Measurements from ENCODE around the gene EPHA3. TPM values are rescaled to one million over a fixed set of nuclear protein-coding genes. Genes with fewer than 3 reads are reported as not detected.

Gene EPHA3
- total and polyA plus RNA-seq, 7 donors, result 0.12 to 2.4 (median 0.64) TPM

DNA sequence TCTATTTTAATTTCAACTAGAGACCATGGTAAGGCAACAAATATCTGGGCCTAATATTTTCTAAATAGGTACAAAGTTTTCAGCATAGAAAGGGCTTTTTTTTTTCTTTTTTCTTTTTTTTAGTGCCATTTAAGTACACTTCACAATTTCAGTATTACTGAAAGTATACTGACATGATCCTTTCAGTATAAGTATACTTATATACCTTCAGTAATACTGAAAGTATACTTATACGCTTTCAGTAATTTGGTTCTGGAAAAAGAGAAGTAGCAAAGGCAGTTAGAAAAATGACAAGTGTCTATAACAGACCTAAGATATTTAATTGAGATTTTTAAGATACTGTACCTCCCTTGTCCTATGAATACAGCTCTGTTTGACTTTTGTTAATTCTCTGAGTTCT is 339.2 kb downstream of the EPHA3 start:
- Histone ChIP-seq H3K27ac (no peak overlapping the region), H3K27me3 (ENCODE audit: insufficient read depth in 3 of 3, low read length in 2 of 3) (no peaks in the 10 kb centered on the region), H3K9me3 (no peaks in the 10 kb centered on the region), H3K36me3 (ENCODE audit: insufficient read depth in 1 of 2, low read depth in 1 of 2) (no peaks in the 10 kb centered on the region), H3K4me3 (no peak overlapping the region), H3K4me1 (no peaks in the 10 kb centered on the region)
- ATAC-seq, result no peak
- intact Hi-C loops (cut with DNase I), result no loop called here
- TF ChIP-seq, protein P1, sequence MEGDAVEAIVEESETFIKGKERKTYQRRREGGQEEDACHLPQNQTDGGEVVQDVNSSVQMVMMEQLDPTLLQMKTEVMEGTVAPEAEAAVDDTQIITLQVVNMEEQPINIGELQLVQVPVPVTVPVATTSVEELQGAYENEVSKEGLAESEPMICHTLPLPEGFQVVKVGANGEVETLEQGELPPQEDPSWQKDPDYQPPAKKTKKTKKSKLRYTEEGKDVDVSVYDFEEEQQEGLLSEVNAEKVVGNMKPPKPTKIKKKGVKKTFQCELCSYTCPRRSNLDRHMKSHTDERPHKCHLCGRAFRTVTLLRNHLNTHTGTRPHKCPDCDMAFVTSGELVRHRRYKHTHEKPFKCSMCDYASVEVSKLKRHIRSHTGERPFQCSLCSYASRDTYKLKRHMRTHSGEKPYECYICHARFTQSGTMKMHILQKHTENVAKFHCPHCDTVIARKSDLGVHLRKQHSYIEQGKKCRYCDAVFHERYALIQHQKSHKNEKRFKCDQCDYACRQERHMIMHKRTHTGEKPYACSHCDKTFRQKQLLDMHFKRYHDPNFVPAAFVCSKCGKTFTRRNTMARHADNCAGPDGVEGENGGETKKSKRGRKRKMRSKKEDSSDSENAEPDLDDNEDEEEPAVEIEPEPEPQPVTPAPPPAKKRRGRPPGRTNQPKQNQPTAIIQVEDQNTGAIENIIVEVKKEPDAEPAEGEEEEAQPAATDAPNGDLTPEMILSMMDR (IDR thresholded peaks at IDR 0.05), result no peak
- no peak for DNase-seq
- 90 to 96% (median 95%) methylated on average over 1 of the region's 1 CpG for WGBS, 3 donors

DNA sequence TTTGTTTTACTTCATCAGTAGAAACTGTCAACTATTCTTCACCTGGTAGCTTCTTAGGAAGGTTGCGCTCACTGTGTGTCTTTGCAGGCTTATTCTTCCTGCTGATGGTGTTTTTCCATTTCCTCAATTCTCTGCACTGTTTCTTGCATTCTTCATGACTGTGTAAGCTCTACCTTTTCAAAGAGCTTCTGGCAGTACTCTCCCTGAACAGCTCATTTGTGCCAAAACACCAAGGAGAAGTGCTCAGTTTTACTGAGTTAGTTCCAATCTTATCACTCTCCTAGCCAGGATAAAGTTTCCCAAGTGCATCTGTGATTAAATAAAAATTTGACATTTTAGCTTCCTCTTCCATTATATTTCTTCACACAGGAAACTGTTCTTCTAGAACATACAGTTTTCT is 339.8 kb downstream of the EPHA3 start:
- TF ChIP-seq, protein P1 (IDR thresholded peaks at IDR 0.05), result no peak
- no peaks in the 10 kb centered on the region for H3K4me1 ChIP-seq
- no peaks in the 10 kb centered on the region for H3K27me3 ChIP-seq (ENCODE audit: insufficient read depth in 3 of 3, low read length in 2 of 3)
- intact Hi-C loops (cut with DNase I), result no loop called here
- no peaks in the 10 kb centered on the region for H3K9me3 ChIP-seq
- ATAC-seq (no peak), DNase-seq (no peak)
- H3K27ac ChIP-seq, result no peak overlapping the region
- H3K4me3 ChIP-seq, result no peak overlapping the region
- H3K36me3 ChIP-seq (ENCODE audit: insufficient read depth in 1 of 2, low read depth in 1 of 2), result no peaks in the 10 kb centered on the region
- WGBS, 3 donors, result 37 to 100% (median 100%) methylated on average over 1 of the region's 1 CpG

DNA sequence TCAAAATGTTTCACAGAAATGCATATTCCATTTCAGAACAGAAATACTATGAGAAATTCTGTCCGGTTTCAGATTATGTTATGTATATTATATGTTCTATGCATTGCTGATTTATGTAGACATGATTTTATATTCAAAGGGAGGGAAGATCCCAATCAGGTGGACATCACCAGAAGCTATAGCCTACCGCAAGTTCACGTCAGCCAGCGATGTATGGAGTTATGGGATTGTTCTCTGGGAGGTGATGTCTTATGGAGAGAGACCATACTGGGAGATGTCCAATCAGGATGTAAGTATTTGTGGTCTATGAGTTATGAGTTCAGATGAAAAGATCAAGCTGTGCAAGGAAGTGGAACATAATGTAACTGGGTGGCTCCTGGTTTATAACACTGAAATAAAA is 341.7 kb downstream of the EPHA3 start:
- Histone ChIP-seq H3K4me1 (no peaks in the 10 kb centered on the region), H3K27me3 (ENCODE audit: insufficient read depth in 3 of 3, low read length in 2 of 3) (no peaks in the 10 kb centered on the region), H3K4me3 (no peak overlapping the region), H3K36me3 (ENCODE audit: insufficient read depth in 1 of 2, low read depth in 1 of 2) (no peaks in the 10 kb centered on the region), H3K9me3 (no peaks in the 10 kb centered on the region), H3K27ac (no peak overlapping the region)
- ATAC-seq (no peak), DNase-seq (no peak)
- TF ChIP-seq, protein P1 (IDR thresholded peaks at IDR 0.05), result no peak
- intact Hi-C loops (cut with DNase I), result no loop called here
- WGBS, 3 donors, result 92 to 93% (median 93%) methylated on average over 4 of the region's 4 CpGs

DNA sequence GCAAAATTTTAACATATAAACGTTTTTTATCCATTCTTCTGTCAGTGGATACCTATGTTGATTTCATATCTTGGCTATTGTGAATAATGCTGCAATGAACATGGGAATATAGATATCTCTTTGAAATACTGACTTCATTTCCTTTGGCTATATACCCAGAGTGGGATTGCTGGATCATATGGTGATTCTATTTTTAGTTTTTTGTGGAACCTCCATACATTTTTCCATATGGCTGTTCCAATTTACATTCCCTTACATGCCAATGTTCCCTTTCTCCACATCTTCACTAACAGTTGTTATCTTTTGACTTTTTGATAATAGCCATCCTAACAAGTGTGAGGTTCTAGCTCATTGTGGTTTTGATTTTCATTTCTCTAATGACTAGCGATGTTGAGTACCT is 344.6 kb downstream of the EPHA3 start:
- Histone ChIP-seq H3K27ac (no peak overlapping the region), H3K4me1 (no peaks in the 10 kb centered on the region), H3K9me3 (no peaks in the 10 kb centered on the region), H3K27me3 (ENCODE audit: insufficient read depth in 3 of 3, low read length in 2 of 3) (no peaks in the 10 kb centered on the region), H3K4me3 (no peak overlapping the region), H3K36me3 (ENCODE audit: insufficient read depth in 1 of 2, low read depth in 1 of 2) (no peaks in the 10 kb centered on the region)
- intact Hi-C loops (cut with DNase I), result loop anchor here in 1 of 2 donors (10.0 kb wide), 1 partner anchor 1917 kb away; no protein-coding TSS in a partner anchor
- TF ChIP-seq, protein P1 (IDR thresholded peaks at IDR 0.05), result no peak
- ATAC-seq (no peak), DNase-seq (no peak)
- WGBS, 3 donors, result 63 to 66% (median 66%) methylated on average over 2 of the region's 2 CpGs

DNA sequence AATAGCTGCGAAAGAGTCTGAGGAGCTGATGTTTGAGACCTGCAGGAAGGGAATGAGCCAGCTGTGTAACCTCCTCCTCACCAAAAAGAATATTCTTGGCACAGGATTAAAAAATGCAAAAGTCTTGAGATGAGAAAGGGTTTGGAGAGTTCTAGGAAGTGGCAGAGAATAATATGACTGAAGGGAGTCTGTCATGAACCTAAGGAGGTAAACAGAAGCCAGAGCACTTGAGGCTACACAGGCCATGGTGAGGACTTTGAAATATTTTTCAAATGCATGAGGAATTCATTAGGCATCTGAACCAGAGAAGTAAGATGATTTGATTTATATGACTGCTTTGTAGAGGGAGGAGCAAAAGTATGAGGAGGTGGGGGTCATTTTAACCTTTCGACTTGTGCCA is 347.8 kb downstream of the EPHA3 start:
- intact Hi-C loops (cut with DNase I), result loop anchor here in 1 of 2 donors (10.0 kb wide), 1 partner anchor 1920 kb away; no protein-coding TSS in a partner anchor
- no peaks in the 10 kb centered on the region for H3K36me3 ChIP-seq (ENCODE audit: insufficient read depth in 1 of 2, low read depth in 1 of 2)
- 72 to 82% (median 77%) methylated on average over 2 of the region's 2 CpGs for WGBS, 3 donors
- TF ChIP-seq, protein P1 (IDR thresholded peaks at IDR 0.05), result no peak
- H3K27ac ChIP-seq, result no peak overlapping the region
- no peaks in the 10 kb centered on the region for H3K4me1 ChIP-seq
- H3K4me3 ChIP-seq, result no peak overlapping the region
- DNase-seq (no peak), ATAC-seq (no peak)
- no peaks in the 10 kb centered on the region for H3K9me3 ChIP-seq
- no peaks in the 10 kb centered on the region for H3K27me3 ChIP-seq (ENCODE audit: insufficient read depth in 3 of 3, low read length in 2 of 3)
